Measurements from ENCODE around the gene PCSK1. TPM values are rescaled to one million over a fixed set of nuclear protein-coding genes. Genes with fewer than 3 reads are reported as not detected.

The PCSK1 gene
- total and polyA plus RNA-seq, 2 of the 4 experiments (the other 2 are of a cell fraction), result not detected

GRCh38 chr5:96439477-96440184, 6.6 kb upstream of the PCSK1 start:
- Histone ChIP-seq H3K56ac (ENCODE audit: extremely low read depth, insufficient read depth, low read length) (no peak overlapping the region), H2AFZ (replicated peaks; ENCODE audit: low read length, poor library complexity) (no peak overlapping the region), H3K23ac (ENCODE audit: low read depth, low read length) (no peak overlapping the region), H4K5ac (ENCODE audit: low read depth, low read length) (no peak overlapping the region), H3K9me3 (ENCODE audit: control insufficient read depth, insufficient read depth, low read length) (no peaks in the 10 kb centered on the region), H3K4me1 (ENCODE audit: control insufficient read depth, insufficient read depth, low read length) (no peaks in the 10 kb centered on the region), H2BK20ac (ENCODE audit: low read depth, low read length) (no peak overlapping the region), H2AK9ac (replicated peaks; ENCODE audit: low read depth, low read length, poor library complexity) (no peak overlapping the region), H3K4ac (ENCODE audit: low read depth, low read length) (no peak overlapping the region), H3K27ac (ENCODE audit: insufficient read depth, low read length) (no peak overlapping the region), H2BK5ac (ENCODE audit: low read depth, low read length, poor library complexity, severe bottlenecking) (no peak overlapping the region), H3K18ac (ENCODE audit: low read depth, low read length) (no peak overlapping the region), H3K4me2 (ENCODE audit: low read depth, low read length) (no peak overlapping the region), H4K91ac (ENCODE audit: insufficient read depth, low read depth, low read length) (no peak overlapping the region), H3K14ac (replicated peaks; ENCODE audit: low read depth, low read length) (no peak overlapping the region), H3K9me1 (ENCODE audit: insufficient read depth, low read length) (no peaks in the 10 kb centered on the region), H4K8ac (ENCODE audit: low read depth in 2 of 2, low read length in 2 of 2) (no peak overlapping the region), H2BK15ac (ENCODE audit: low read depth, low read length) (no peak overlapping the region), H3K27me3 (ENCODE audit: control insufficient read depth, insufficient read depth, low read length) (peaks cover 26% of the 10 kb centered on the region), H3K4me3 (ENCODE audit: insufficient read depth, low read depth, low read length) (no peak overlapping the region), H3K79me1 (ENCODE audit: low read depth in 1 of 2, low read length in 2 of 2) (no peaks in the 10 kb centered on the region), H2AK5ac (ENCODE audit: low read depth, low read length) (no peak overlapping the region), H3K36me3 (ENCODE audit: control insufficient read depth, insufficient read depth, low read length) (no peaks in the 10 kb centered on the region), H4K20me1 (ENCODE audit: insufficient read depth, low read length) (no peaks in the 10 kb centered on the region), H3K9ac (ENCODE audit: low read depth, low read length) (no peak overlapping the region), H2BK120ac (ENCODE audit: low read depth, low read length) (no peak overlapping the region)
- ChIA-PET CTCF (interaction anchor here (0.6 to 1.0 kb wide), 5 partner anchors 14 to 585 kb away, joined by 3 to 9 read pairs (median 3); no protein-coding TSS in a partner anchor), POLR2A (ENCODE audit: unreplicated experiment) (no interaction called here)
- WGBS, 2 experiments (ENCODE audit: extremely low coverage in 2 of 2, insufficient read length in 1 of 2), result no CpG with 5 or more reads among the region's 3 CpGs
- BruUV-seq (replicated peaks), result no TSS peak
- TF ChIP-seq CTCF (conservative IDR thresholded peaks at IDR 0.05; ENCODE audit: low read depth, low read length), result peak; percentile 20; the same call in 1 of the 2 replicates
- no peak for TF ChIP-seq ELK1 (IDR thresholded peaks at IDR 0.05; ENCODE audit: borderline replicate concordance, low read depth, low read length)
- intact Hi-C loops (cut with micrococcal nuclease), result loop anchor here (5.0 to 10.0 kb wide), 2 partner anchors 38 to 145 kb away; no protein-coding TSS in a partner anchor
- dilution Hi-C loops (cut with HindIII; ENCODE audit: low sequenced_read_pairs, unreplicated experiment), result no loop called here
- ATAC-seq (ENCODE audit: low read depth), result no peak
- in situ Hi-C loops (cut with MboI; ENCODE audit: low sequenced_read_pairs), result no loop called here
- DNase-seq, result no peak
